ENCODE results near the gene FLNA.

DNA sequence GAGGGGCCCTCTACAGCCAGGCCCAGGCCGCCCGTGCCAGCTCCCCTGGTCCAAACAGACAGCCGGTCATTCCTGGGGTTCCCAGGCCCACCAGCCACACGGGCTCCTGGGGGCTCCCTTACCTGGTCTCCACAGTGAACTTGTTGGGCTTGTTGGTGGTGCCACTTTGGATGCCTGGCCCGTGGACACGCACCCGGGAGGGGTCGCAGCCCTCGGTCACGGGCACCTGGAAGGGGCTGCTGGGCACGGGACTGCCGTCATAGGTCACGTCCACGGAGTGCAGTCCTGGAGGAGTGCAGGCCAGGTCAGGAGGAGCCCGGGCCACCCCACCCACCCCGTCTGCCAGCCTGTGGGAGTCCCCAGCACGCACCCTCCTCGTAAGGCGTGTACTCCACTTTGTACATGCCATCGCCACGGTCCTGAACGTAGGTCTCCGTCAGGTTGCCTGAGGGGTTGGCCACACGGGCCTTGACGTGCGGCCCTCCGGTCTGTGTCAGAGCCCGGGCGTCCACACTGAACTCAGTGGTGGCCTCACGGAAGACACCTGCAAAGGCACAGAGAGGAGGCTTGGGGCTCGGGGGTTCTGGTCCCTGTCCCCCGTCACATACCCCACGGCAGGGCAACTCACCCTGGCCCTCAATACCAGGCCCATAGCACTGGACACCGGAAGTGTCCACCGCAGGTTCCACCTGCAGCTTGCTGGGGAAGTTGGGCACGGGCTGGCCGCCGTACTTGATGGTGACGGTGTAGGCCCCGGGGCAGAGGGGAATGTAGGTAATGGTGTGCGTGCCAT is 14.9 kb downstream of the FLNA start:
- TF ChIP-seq, protein P1, sequence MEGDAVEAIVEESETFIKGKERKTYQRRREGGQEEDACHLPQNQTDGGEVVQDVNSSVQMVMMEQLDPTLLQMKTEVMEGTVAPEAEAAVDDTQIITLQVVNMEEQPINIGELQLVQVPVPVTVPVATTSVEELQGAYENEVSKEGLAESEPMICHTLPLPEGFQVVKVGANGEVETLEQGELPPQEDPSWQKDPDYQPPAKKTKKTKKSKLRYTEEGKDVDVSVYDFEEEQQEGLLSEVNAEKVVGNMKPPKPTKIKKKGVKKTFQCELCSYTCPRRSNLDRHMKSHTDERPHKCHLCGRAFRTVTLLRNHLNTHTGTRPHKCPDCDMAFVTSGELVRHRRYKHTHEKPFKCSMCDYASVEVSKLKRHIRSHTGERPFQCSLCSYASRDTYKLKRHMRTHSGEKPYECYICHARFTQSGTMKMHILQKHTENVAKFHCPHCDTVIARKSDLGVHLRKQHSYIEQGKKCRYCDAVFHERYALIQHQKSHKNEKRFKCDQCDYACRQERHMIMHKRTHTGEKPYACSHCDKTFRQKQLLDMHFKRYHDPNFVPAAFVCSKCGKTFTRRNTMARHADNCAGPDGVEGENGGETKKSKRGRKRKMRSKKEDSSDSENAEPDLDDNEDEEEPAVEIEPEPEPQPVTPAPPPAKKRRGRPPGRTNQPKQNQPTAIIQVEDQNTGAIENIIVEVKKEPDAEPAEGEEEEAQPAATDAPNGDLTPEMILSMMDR (IDR thresholded peaks at IDR 0.05; ENCODE audit: poor library complexity), result no peak
- TF ChIP-seq EZH2 (IDR thresholded peaks at IDR 0.05; ENCODE audit: borderline replicate concordance), result no peak
- TF ChIP-seq EZH2phosphoT487 (IDR thresholded peaks at IDR 0.05; ENCODE audit: low read depth, severe bottlenecking, unreplicated experiment), result no peak

All from hepatocyte (in vitro differentiated cells).